ENCODE data around the gene SGCB. TPM values are rescaled to one million over a fixed set of nuclear protein-coding genes. Genes with fewer than 3 reads are reported as not detected.

Gene SGCB
- total and polyA plus RNA-seq, 3 experiments from 2014 or later, result 4.9 to 16.9 (median 15.3) TPM

DNA sequence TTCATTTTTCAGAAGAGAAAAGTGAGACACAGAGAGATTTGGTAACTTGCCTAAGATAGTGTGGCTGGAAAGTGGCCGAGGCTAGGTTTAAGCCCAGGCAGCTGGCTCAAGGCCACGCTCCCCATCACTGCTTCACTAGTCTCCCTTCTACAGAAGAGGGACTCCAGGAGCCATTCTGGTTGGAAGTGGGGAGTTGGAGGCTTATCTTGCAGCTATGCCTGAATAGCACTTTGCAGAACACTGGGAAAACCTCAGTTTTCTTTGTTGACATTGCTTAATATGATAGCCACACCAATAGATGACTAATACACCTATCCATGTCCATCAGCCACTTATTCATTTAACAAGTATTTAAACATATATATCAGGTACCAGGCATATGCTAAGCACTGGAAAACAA lies 36.5 kb downstream of the SGCB start:
- H3K4me1 ChIP-seq (ENCODE audit: insufficient read depth, low read length), result no peaks in the 10 kb centered on the region
- H3K4me3 ChIP-seq (ENCODE audit: low read length), result no peak overlapping the region
- H3K36me3 ChIP-seq (ENCODE audit: insufficient read depth, low read length), result no peaks in the 10 kb centered on the region
- H3K27me3 ChIP-seq (ENCODE audit: insufficient read depth, low read length, poor library complexity, severe bottlenecking), result no peaks in the 10 kb centered on the region
- no peak for DNase-seq
- Mint-ChIP-seq H3K9me3 (no peaks in the 10 kb centered on the region), H3K4me3 (no peak overlapping the region), H3K4me1 (no peaks in the 10 kb centered on the region), H3K27ac (no peak overlapping the region), H3K36me3 (peaks cover 0 to 1% (median 0%) of the 10 kb centered on the region in 3 donors), H3K27me3 (peaks cover 0 to 2% of the 10 kb centered on the region in 2 donors)
- ChIA-PET CTCF (no interaction called here), POLR2A (no interaction called here)
- H3K27ac ChIP-seq (ENCODE audit: low read depth, low read length), result no peak overlapping the region
- no peaks in the 10 kb centered on the region for H3K9me3 ChIP-seq (ENCODE audit: low read length)

- Histone ChIP-seq H3K36me3 (ENCODE audit: insufficient read depth, low read length) (no peaks in the 10 kb centered on the region), H3K4me1 (ENCODE audit: insufficient read depth, low read length) (no peaks in the 10 kb centered on the region), H3K27me3 (ENCODE audit: insufficient read depth, low read length, poor library complexity, severe bottlenecking) (no peaks in the 10 kb centered on the region), H3K27ac (ENCODE audit: low read depth, low read length) (no peak overlapping the region), H3K4me3 (ENCODE audit: low read length) (no peak overlapping the region), H3K9me3 (ENCODE audit: low read length) (no peaks in the 10 kb centered on the region)
- ChIA-PET CTCF (no interaction called here), POLR2A (no interaction called here)
- Mint-ChIP-seq H3K4me1 (no peaks in the 10 kb centered on the region), H3K27me3 (peaks cover 0 to 2% of the 10 kb centered on the region in 2 donors), H3K9me3 (no peaks in the 10 kb centered on the region), H3K36me3 (peaks cover 0 to 1% (median 0%) of the 10 kb centered on the region in 3 donors), H3K4me3 (no peak overlapping the region), H3K27ac (no peak overlapping the region)
- no peak for DNase-seq
These were observed 38.8 kb downstream of the SGCB start for GRCh38 chr4:51999250-51999649.

DNA sequence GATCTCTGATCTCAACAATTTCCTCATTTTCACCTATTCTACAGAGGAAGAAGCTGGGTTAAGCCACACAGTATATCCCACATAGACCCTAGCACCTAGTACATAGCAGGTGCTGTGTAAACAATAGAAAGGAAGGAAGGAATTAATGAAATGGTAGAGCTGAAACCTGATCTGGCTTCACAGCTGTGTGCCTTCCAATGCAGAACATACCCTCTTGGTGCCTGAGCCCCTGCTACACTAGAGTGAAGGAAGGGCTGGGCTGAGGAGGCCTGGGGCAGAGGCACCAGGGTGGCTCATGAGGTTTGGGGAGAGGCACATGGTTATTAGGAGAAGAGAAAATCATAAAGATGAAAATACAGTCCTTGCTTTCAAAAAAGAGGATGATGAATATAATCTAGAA lies 39.3 kb downstream of the SGCB start:
- DNase-seq, result no peak
- Histone ChIP-seq H3K4me3 (ENCODE audit: low read length) (no peak overlapping the region), H3K27me3 (ENCODE audit: insufficient read depth, low read length, poor library complexity, severe bottlenecking) (no peaks in the 10 kb centered on the region), H3K27ac (ENCODE audit: low read depth, low read length) (no peak overlapping the region), H3K36me3 (ENCODE audit: insufficient read depth, low read length) (no peaks in the 10 kb centered on the region), H3K4me1 (ENCODE audit: insufficient read depth, low read length) (no peaks in the 10 kb centered on the region), H3K9me3 (ENCODE audit: low read length) (no peaks in the 10 kb centered on the region)
- peaks cover 0 to 1% (median 0%) of the 10 kb centered on the region in 3 donors for H3K36me3 Mint-ChIP-seq
- ChIA-PET CTCF (no interaction called here), POLR2A (no interaction called here)
- no peaks in the 10 kb centered on the region for H3K4me1 Mint-ChIP-seq
- no peak overlapping the region for H3K4me3 Mint-ChIP-seq
- no peaks in the 10 kb centered on the region for H3K9me3 Mint-ChIP-seq
- no peak overlapping the region for H3K27ac Mint-ChIP-seq
- peaks cover 1 to 2% of the 10 kb centered on the region in 2 donors for H3K27me3 Mint-ChIP-seq

DNA sequence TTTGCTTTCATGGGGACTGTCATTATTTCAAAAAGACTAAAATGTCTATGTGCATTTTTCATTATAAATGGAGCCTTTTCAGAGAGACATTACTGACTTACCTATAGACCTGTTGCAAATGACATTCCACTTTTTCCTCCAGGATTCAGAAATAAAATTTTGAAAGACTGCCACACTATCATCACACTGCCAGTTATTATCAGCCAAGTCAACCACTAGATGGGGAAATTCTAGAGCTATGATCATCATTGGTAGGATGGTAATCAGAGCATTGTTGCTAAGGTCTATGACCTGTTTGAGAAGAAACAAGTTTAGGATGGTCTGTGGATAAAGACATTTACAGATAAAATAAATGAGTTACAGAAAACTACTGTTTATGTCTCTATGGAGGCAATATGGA lies 40.5 kb downstream of the SGCB start:
- Mint-ChIP-seq H3K9me3 (peaks cover 0 to 4% (median 0%) of the 10 kb centered on the region in 5 donors), H3K27ac (no peak overlapping the region), H3K36me3 (peaks cover 0 to 1% (median 0%) of the 10 kb centered on the region in 3 donors), H3K4me1 (no peaks in the 10 kb centered on the region), H3K4me3 (no peak overlapping the region), H3K27me3 (peaks cover 2 to 4% of the 10 kb centered on the region in 2 donors)
- ChIA-PET POLR2A (no interaction called here), CTCF (no interaction called here)
- Histone ChIP-seq H3K9me3 (ENCODE audit: low read length) (no peaks in the 10 kb centered on the region), H3K4me3 (ENCODE audit: low read length) (no peak overlapping the region), H3K36me3 (ENCODE audit: insufficient read depth, low read length) (no peaks in the 10 kb centered on the region), H3K4me1 (ENCODE audit: insufficient read depth, low read length) (no peaks in the 10 kb centered on the region), H3K27me3 (ENCODE audit: insufficient read depth, low read length, poor library complexity, severe bottlenecking) (no peaks in the 10 kb centered on the region), H3K27ac (ENCODE audit: low read depth, low read length) (no peak overlapping the region)
- DNase-seq, result no peak

DNA sequence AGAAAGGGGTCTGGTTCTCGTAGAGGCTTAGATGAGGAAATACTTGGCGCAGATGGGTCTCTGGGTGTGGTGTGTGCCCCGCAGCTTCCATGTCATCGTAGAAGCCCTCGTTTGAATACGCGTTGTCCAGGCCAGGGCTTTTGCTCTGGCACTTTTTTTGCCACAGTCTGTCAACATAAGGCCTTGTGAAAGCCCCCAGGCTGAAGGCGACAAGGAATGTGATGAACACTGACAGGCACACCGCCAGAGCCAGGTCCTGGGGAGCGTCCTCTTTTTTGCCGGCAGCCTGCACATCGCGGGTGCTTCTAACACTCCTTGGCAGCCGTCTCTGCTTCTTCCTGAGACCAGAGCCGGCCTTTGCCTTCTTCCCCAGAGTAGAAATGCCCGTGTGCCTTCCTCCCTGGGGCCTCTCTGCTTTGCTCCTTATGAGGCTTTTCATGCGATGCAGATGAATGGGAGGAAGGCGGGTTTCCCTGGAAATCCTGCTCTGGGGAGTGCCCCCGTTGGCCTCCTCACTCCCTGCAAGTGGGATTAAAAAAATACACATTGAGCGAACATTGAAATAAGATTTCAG lies 42.4 kb downstream of the SGCB start:
- ChIA-PET POLR2A (no interaction called here), CTCF (no interaction called here)
- Histone ChIP-seq H3K36me3 (ENCODE audit: insufficient read depth, low read length) (no peaks in the 10 kb centered on the region), H3K27me3 (ENCODE audit: insufficient read depth, low read length, poor library complexity, severe bottlenecking) (no peaks in the 10 kb centered on the region), H3K27ac (ENCODE audit: low read depth, low read length) (no peak overlapping the region), H3K4me3 (ENCODE audit: low read length) (no peak overlapping the region), H3K4me1 (ENCODE audit: insufficient read depth, low read length) (no peaks in the 10 kb centered on the region), H3K9me3 (ENCODE audit: low read length) (no peaks in the 10 kb centered on the region)
- H3K36me3 Mint-ChIP-seq, result peaks cover 0 to 1% (median 0%) of the 10 kb centered on the region in 3 donors
- H3K4me3 Mint-ChIP-seq, result no peak overlapping the region
- H3K9me3 Mint-ChIP-seq, result peaks cover 0 to 8% (median under 1%) of the 10 kb centered on the region in 5 donors
- no peak overlapping the region for H3K27ac Mint-ChIP-seq
- H3K27me3 Mint-ChIP-seq, result peaks cover 2 to 14% of the 10 kb centered on the region in 2 donors
- no peak for DNase-seq
- H3K4me1 Mint-ChIP-seq, result no peaks in the 10 kb centered on the region

Other genes starting within 250 kb of the SGCB start
- 10 to 100 TPM; 24.6 to 27.0 TPM for gene DCUN1D4, start 195.1 kb downstream of the SGCB start, total RNA-seq
- gene DCUN1D4, start 195.1 kb downstream of the SGCB start, polyA plus RNA-seq, result 10.3 TPM
- gene LRRC66, start 17.9 kb downstream of the SGCB start, total RNA-seq, result under 1 TPM; 0.07 to 0.09 TPM
- not detected for gene LRRC66, start 17.9 kb downstream of the SGCB start, polyA plus RNA-seq
- gene SPATA18, start 13.0 kb upstream of the SGCB start, total RNA-seq, result under 1 TPM; 0.31 to 0.35 TPM
- gene SPATA18, start 13.0 kb upstream of the SGCB start, polyA plus RNA-seq, result not detected

Data from CD8-positive, alpha-beta memory T cell (primary cell).